SW 1271 (cell line): ENCODE data around the gene SSBP2.
"Not testable (repeated sequence)": the region's sequence is repeated elsewhere in the genome, so short reads cannot be mapped to it uniquely, and the experiment has no call there.

ENCODE experiments used
- DNase-seq, 2 experiments: peaks; one replicate each; lab custom pipeline; 2025; lab: John Stamatoyannopoulos, UW

The SSBP2 gene

GRCh38 chr5:81427566-81427965 is 323.3 kb downstream of the SSBP2 start:
- DNase-seq, result no peak

GRCh38 chr5:81426359-81427030 is 324.4 kb downstream of the SSBP2 start:
- no peak for DNase-seq

GRCh38 chr5:81425569-81425968 is 325.3 kb downstream of the SSBP2 start:
- DNase-seq, result peak; percentile 19 to 70

- DNase-seq, result no peak
These were observed 326.2 kb downstream of the SSBP2 start for GRCh38 chr5:81424728-81425127.

- no peak for DNase-seq
These were observed 328.2 kb downstream of the SSBP2 start for GRCh38 chr5:81422671-81423070.

GRCh38 chr5:81420039-81420667 is 330.7 kb downstream of the SSBP2 start:
- DNase-seq, result peak; percentile 60 to 91

- no peak for DNase-seq
These were observed 332.3 kb downstream of the SSBP2 start for GRCh38 chr5:81418606-81419005.

- DNase-seq, result no peak
These were observed 333.8 kb downstream of the SSBP2 start for GRCh38 chr5:81417052-81417451.

GRCh38 chr5:81409896-81410295 is 341.0 kb downstream of the SSBP2 start:
- no peak for DNase-seq

- DNase-seq, result no peak
These were observed 341.5 kb downstream of the SSBP2 start for GRCh38 chr5:81409361-81409760.

- no peak for DNase-seq
These were observed 342.4 kb downstream of the SSBP2 start for GRCh38 chr5:81408496-81408895.

- DNase-seq, result not testable (repeated sequence)
These were observed 343.1 kb downstream of the SSBP2 start for GRCh38 chr5:81407811-81408210.

- no peak for DNase-seq
These were observed 345.6 kb downstream of the SSBP2 start for GRCh38 chr5:81405126-81405891.

GRCh38 chr5:81402192-81402930 is 348.5 kb downstream of the SSBP2 start:
- no peak for DNase-seq

- DNase-seq, result no peak
These were observed 349.6 kb downstream of the SSBP2 start for GRCh38 chr5:81401266-81401665.

GRCh38 chr5:81400375-81400774 is 350.5 kb downstream of the SSBP2 start:
- no peak for DNase-seq

GRCh38 chr5:81398741-81399140 is 352.2 kb downstream of the SSBP2 start:
- DNase-seq, result no peak

- DNase-seq, result no peak
These were observed 353.7 kb downstream of the SSBP2 start for GRCh38 chr5:81397176-81397575.

GRCh38 chr5:81395262-81395661 is 355.6 kb downstream of the SSBP2 start:
- no peak for DNase-seq

- no peak for DNase-seq
These were observed 356.8 kb downstream of the SSBP2 start, which contains the start of gene ACOT12 for GRCh38 chr5:81393783-81394718. Gene ACOT12, minus strand, starts transcription at chr5:81394134. Its CDS starts 20 bp downstream, at chr5:81394114.

GRCh38 chr5:81393430-81393782 is 357.5 kb downstream of the SSBP2 start:
- DNase-seq, result no peak
